ENCODE measurements around the gene RFX7. TPM values are rescaled to one million over a fixed set of nuclear protein-coding genes. Genes with fewer than 3 reads are reported as not detected.

The RFX7 gene
- total RNA-seq, 4 donors from 2014 or later = 9.6 to 20.6 (median 16.2) TPM

GRCh38 chr15:56222302-56222701, 21.4 kb downstream of the RFX7 start:
- Histone ChIP-seq H3K9me3 (no peaks in the 10 kb centered on the region), H3K4me3 (no peak overlapping the region), H3K27ac (no peak overlapping the region), H3K4me1 (no peaks in the 10 kb centered on the region), H3K36me3 (peaks cover 0 to 4% (median 0%) of the 10 kb centered on the region in 3 donors), H3K27me3 (no peaks in the 10 kb centered on the region)
- DNase-seq = no peak
- TF ChIP-seq CTCF (IDR thresholded peaks at IDR 0.05) (no peak), POLR2A (IDR thresholded peaks at IDR 0.05) (no peak)

GRCh38 chr15:56217341-56217740, 26.3 kb downstream of the RFX7 start:
- Histone ChIP-seq H3K4me1 (no peaks in the 10 kb centered on the region), H3K4me3 (no peak overlapping the region), H3K27ac (no peak overlapping the region), H3K9me3 (no peaks in the 10 kb centered on the region), H3K36me3 (no peaks in the 10 kb centered on the region), H3K27me3 (no peaks in the 10 kb centered on the region)
- DNase-seq = no peak
- TF ChIP-seq CTCF (IDR thresholded peaks at IDR 0.05) (no peak), POLR2A (IDR thresholded peaks at IDR 0.05) (no peak)

GRCh38 chr15:56215769-56216168, 27.9 kb downstream of the RFX7 start:
- no peak overlapping the region for H3K27ac ChIP-seq
- no peaks in the 10 kb centered on the region for H3K9me3 ChIP-seq
- H3K27me3 ChIP-seq = no peaks in the 10 kb centered on the region
- TF ChIP-seq CTCF (IDR thresholded peaks at IDR 0.05) = no peak
- no peak for TF ChIP-seq POLR2A (IDR thresholded peaks at IDR 0.05)
- DNase-seq = no peak
- no peak overlapping the region for H3K4me3 ChIP-seq
- no peaks in the 10 kb centered on the region for H3K4me1 ChIP-seq
- no peaks in the 10 kb centered on the region for H3K36me3 ChIP-seq

- Histone ChIP-seq H3K27ac (no peak overlapping the region), H3K27me3 (no peaks in the 10 kb centered on the region), H3K4me3 (no peak overlapping the region), H3K4me1 (peaks cover 0 to 5% (median 2%) of the 10 kb centered on the region in 4 donors), H3K9me3 (no peaks in the 10 kb centered on the region), H3K36me3 (no peaks in the 10 kb centered on the region)
- no peak for TF ChIP-seq CTCF (IDR thresholded peaks at IDR 0.05)
- TF ChIP-seq POLR2A (IDR thresholded peaks at IDR 0.05) = no peak
- no peak for DNase-seq
These were observed 31.6 kb downstream of the RFX7 start for GRCh38 chr15:56211960-56212550.

- TF ChIP-seq POLR2A (IDR thresholded peaks at IDR 0.05) = no peak
- TF ChIP-seq CTCF (IDR thresholded peaks at IDR 0.05) = no peak
- DNase-seq = no peak
- H3K4me3 ChIP-seq = no peak overlapping the region
These were observed 32.6 kb downstream of the RFX7 start for GRCh38 chr15:56211064-56211463.

More at GRCh38 chr15:56211064-56211463, 32.6 kb downstream of the RFX7 start:
- peaks cover 0 to 5% (median 2%) of the 10 kb centered on the region in 4 donors for H3K4me1 ChIP-seq
- H3K27me3 ChIP-seq = no peaks in the 10 kb centered on the region
- H3K36me3 ChIP-seq = no peaks in the 10 kb centered on the region
- H3K27ac ChIP-seq = no peak overlapping the region
- H3K9me3 ChIP-seq = no peaks in the 10 kb centered on the region

Data from Peyer's patch (tissue), 4 donors.